ENCODE data around the gene TOR1AIP2.
A peak's percentile ranks its signal among the peaks of the same experiment; 100 is the strongest.

- TF ChIP-seq POLR2AphosphoS5 (IDR thresholded peaks at IDR 0.05) (peak; percentile 86 to 97 (median 93)), CTCF (IDR thresholded peaks at IDR 0.05) (peak; percentile 53 to 73 (median 63))
Observed at GRCh38 chr1:179882253-179883039, 4.8 kb upstream of the TOR1AIP2 start, which contains the start of gene TOR1AIP1.
